NCI-H82 treated with DMSO at 0.1 percent for 48 hours (cell line): Measurements from ENCODE around the gene TNNT2.

Source experiments
- DNase-seq: peaks from one replicate; lab custom pipeline; 2025; ENCODE audit not compliant: unreplicated experiment; lab: John Stamatoyannopoulos, UW

Gene TNNT2

DNA sequence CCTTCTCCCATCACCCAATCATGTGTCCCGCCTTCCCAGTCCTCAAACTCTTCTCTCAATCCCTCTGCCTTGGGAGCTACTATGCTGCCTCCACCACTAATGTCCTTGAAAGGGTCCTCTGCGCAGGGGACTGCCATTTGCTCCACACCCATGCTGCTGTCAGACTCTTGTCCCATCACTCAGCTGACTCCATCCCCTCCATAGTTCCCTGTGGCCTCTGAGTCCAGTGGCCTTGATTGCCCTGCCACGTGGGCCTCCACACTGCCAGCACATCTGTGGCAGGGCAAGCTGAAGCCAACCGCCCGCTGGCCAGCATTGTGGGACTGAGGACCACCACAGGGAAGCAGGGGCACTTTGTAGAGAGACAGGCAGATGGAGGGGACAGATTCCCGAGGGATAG, 1.3 kb upstream of the TNNT2 start:
- no peak for DNase-seq

- peak; percentile 80 for DNase-seq
Observed at GRCh38 chr1:201376464-201377374, 761 bp downstream of the TNNT2 start.

DNA sequence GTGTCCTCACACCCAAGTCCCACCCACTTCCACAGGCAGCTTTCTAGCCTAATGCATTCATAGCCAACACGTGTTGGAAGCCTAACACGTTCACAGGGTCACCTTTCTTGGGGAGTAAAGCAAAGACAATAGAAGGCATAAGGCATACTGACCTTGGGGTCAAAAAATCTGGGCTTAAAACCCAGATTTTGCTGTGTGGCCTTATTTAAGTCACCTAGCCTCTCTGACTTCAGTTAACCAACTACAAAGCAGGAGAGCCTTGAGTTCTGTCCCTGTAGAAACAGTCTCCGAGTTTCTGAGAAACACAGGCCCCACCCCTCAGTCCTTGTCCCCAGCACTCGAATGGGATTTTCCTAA, 1.4 kb downstream of the TNNT2 start:
- no peak for DNase-seq

GRCh38 chr1:201375169-201375568, 2.3 kb downstream of the TNNT2 start:
- no peak for DNase-seq

GRCh38 chr1:201374364-201374763, 3.1 kb downstream of the TNNT2 start:
- DNase-seq, result peak; percentile 81

- DNase-seq, result no peak
Observed at GRCh38 chr1:201371792-201372191, 5.7 kb downstream of the TNNT2 start.

DNA sequence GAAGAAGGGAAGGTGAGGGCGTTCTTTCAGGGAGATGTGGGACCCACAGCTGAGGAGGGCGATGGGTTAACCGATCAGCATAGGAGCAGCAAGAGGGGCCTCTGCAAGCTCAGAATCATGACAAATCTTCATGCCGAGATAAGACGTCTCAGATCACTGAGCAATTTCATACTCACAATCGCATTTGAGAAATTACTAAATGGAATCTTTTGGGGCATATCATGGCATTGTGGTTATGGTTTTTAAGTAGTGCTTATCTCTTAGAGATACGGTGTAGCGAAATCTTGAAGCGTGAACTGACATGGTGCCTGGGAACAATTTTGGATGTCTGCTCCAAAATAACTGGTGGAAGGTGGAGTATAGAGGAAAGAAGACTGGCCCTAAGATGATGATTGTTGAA, 6.2 kb downstream of the TNNT2 start:
- DNase-seq, result no peak

GRCh38 chr1:201370500-201370899, 7.0 kb downstream of the TNNT2 start:
- no peak for DNase-seq

DNA sequence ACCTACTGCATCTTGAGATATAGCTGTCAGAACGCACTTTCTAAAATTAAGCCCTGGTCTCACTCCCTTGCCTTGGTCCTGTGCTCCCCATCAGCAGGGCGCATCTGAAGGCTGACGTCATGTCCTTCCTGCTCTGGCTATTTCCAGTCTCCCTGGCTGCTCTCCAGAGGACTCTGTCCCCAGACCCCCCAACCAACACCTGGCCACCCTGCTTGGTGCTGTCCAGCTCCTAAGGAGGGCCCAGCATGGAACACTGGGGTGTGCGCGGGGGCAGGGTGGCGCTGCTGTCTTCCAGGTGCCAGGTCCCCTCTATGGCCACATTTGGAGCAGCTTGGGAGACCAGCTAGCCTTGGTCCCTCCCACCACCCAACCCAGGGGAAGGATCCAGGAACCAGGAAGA, 8.3 kb downstream of the TNNT2 start:
- no peak for DNase-seq

- DNase-seq, result no peak
Observed at GRCh38 chr1:201366696-201367095, 10.8 kb downstream of the TNNT2 start.

DNA sequence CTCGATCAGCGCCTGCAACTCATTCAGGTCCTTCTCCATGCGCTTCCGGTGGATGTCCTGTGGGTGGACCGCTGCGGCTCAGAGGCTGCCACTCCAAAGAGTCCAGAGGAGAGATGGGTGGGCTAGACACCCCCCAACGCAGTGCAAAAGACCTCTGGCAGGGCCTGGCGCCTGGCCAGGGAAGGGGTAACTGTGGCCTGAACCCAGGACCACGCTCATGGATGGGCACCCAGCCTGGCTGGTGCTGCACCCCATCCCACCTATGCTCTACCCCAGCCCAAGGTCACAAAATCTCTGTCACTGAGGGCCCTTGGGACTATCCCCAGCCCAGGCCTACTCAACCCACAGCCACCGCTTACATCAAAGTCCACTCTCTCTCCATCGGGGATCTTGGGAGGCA, 12.2 kb downstream of the TNNT2 start:
- DNase-seq, result no peak

- DNase-seq, result no peak
Observed at GRCh38 chr1:201364808-201365105, 12.7 kb downstream of the TNNT2 start.

GRCh38 chr1:201363467-201363866, 14.0 kb downstream of the TNNT2 start:
- no peak for DNase-seq

- no peak for DNase-seq
Observed at GRCh38 chr1:201362906-201363305, 14.6 kb downstream of the TNNT2 start.

DNA sequence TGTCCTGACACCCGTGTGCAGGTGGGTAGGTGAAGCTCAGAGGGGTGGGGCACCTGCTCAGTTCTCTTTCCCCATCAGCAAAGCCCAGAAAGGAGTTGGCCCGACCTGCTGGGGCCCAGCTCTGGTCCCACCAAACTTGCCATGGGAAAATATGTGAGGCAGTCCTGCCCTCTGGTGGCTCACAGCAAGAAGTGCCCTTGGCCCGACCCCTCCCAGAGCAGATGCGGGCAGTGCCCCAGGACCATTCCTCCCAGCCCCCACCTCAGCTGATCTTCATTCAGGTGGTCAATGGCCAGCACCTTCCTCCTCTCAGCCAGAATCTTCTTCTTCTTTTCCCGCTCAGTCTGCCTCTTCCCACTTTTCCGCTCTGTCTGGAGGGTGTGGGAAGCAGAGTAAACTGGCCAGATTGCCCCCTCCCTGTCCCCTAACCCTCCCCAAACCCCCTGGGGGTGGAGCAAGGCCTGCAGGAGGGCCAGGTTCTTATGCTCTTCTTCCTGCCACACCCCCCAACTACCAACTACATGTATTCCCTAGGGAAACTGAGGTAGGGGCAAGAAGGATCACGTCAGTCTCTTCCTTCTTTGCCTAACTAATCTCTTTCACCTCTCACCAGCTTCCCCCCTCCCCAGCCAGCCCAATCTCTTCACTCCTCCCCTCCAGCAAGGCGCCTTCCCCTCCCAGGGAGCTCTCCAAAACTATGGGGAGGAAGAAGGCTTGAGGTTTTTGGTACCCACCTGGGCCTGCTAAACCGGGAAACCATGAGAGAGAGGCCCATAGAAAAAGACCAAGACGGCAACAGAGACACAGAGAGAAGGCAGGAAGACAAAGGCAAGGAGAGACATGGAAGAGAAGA, 15.6 kb downstream of the TNNT2 start:
- DNase-seq, result no peak

GRCh38 chr1:201360901-201361651, 16.4 kb downstream of the TNNT2 start:
- DNase-seq, result no peak

GRCh38 chr1:201360486-201360885, 17.0 kb downstream of the TNNT2 start:
- no peak for DNase-seq

DNA sequence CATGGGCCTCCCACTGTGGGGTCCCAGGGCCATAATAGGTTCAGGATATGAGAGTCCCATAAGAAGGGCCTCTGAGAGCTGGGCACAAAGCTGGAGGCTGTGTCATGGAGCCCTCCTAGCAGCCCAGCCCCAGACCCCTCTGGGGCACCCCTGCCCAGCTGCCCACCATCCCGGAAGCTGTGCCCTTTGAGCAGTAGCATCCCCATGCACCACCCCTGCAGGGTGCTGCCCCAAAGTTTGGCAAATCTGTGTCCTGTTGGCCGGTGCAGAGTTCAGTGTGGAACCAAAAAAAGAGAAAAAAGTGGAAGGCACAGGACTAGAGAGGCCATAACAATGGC, 17.6 kb downstream of the TNNT2 start:
- DNase-seq, result no peak

- DNase-seq, result no peak
Observed at GRCh38 chr1:201359031-201359872, 18.2 kb downstream of the TNNT2 start.

DNA sequence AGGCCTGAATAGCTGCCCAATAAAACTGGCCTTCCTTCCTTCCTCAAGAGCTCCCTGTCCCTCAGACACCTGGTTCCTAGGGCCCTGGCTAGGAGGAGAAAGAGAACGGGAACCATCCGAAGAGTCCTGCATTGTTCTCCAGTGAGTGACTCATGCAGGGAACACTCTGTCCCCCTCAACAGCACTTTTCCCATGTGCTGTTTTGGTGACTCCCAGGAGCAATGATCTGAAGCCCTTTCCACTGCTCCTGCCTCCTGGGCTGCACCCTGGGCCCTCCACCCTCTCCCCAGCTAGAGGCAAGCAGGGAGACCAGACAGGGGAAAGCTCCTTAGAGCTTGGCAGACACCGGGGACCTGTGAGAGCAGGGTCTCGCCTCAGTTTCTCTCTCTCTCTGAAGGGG, 18.9 kb downstream of the TNNT2 start:
- no peak for DNase-seq
